Measurements from ENCODE around the gene RBM47.
"Not testable (repeated sequence)": the region's sequence is repeated elsewhere in the genome, so short reads cannot be mapped to it uniquely, and the experiment has no call there.

The RBM47 gene

GRCh38 chr4:40562208-40562607 is 67.5 kb downstream of the RBM47 start:
- DNase-seq (ENCODE audit: low read depth in 2 of 2): no peak

GRCh38 chr4:40561543-40562177 is 68.0 kb downstream of the RBM47 start:
- not testable (repeated sequence) for DNase-seq (ENCODE audit: low read depth in 2 of 2)

GRCh38 chr4:40559585-40560465 is 69.8 kb downstream of the RBM47 start:
- DNase-seq (ENCODE audit: low read depth in 2 of 2): no peak

GRCh38 chr4:40557736-40558135 is 71.9 kb downstream of the RBM47 start:
- no peak for DNase-seq (ENCODE audit: low read depth in 2 of 2)

GRCh38 chr4:40555176-40555900 is 74.3 kb downstream of the RBM47 start:
- no peak for DNase-seq (ENCODE audit: low read depth in 2 of 2)

- DNase-seq (ENCODE audit: low read depth in 2 of 2): not testable (repeated sequence)
Observed at GRCh38 chr4:40554641-40555040, 75.0 kb downstream of the RBM47 start.

GRCh38 chr4:40553995-40554394 is 75.7 kb downstream of the RBM47 start:
- no peak for DNase-seq (ENCODE audit: low read depth in 2 of 2)

GRCh38 chr4:40552536-40552935 is 77.1 kb downstream of the RBM47 start:
- DNase-seq (ENCODE audit: low read depth in 2 of 2): no peak

- peak; percentile 19 to 29 for DNase-seq (ENCODE audit: low read depth in 2 of 2)
Observed at GRCh38 chr4:40551568-40552136, 78.0 kb downstream of the RBM47 start.

GRCh38 chr4:40550948-40551462 is 78.7 kb downstream of the RBM47 start:
- no peak for DNase-seq (ENCODE audit: low read depth in 2 of 2)

- no peak for DNase-seq (ENCODE audit: low read depth in 2 of 2)
Observed at GRCh38 chr4:40550196-40550595, 79.5 kb downstream of the RBM47 start.

- DNase-seq (ENCODE audit: low read depth in 2 of 2): no peak
Observed at GRCh38 chr4:40548256-40548655, 81.4 kb downstream of the RBM47 start.

- no peak for DNase-seq (ENCODE audit: low read depth in 2 of 2)
Observed at GRCh38 chr4:40547789-40548132, 81.9 kb downstream of the RBM47 start.

GRCh38 chr4:40546969-40547788 is 82.5 kb downstream of the RBM47 start:
- no peak for DNase-seq (ENCODE audit: low read depth in 2 of 2)

GRCh38 chr4:40546506-40546905 is 83.2 kb downstream of the RBM47 start:
- DNase-seq (ENCODE audit: low read depth in 2 of 2): no peak

- not testable (repeated sequence) for DNase-seq (ENCODE audit: low read depth in 2 of 2)
Observed at GRCh38 chr4:40545487-40545886, 84.2 kb downstream of the RBM47 start.

- DNase-seq (ENCODE audit: low read depth in 2 of 2): no peak
Observed at GRCh38 chr4:40544221-40544620, 85.4 kb downstream of the RBM47 start.

- DNase-seq (ENCODE audit: low read depth in 2 of 2): no peak
Observed at GRCh38 chr4:40540800-40541199, 88.9 kb downstream of the RBM47 start.

- no peak for DNase-seq (ENCODE audit: low read depth in 2 of 2)
Observed at GRCh38 chr4:40536032-40536431, 93.6 kb downstream of the RBM47 start.

GRCh38 chr4:40531636-40532023 is 98.0 kb downstream of the RBM47 start:
- DNase-seq (ENCODE audit: low read depth in 2 of 2): no peak

GRCh38 chr4:40530961-40531635 is 98.6 kb downstream of the RBM47 start:
- no peak for DNase-seq (ENCODE audit: low read depth in 2 of 2)

Data from stimulated activated CD4-positive, alpha-beta T cell treated with anti-CD3 and anti-CD28 coated beads, Interleukin-15, amount 100 ng/mL, for 48 hours (primary cell).